GM21447 (cell line): ENCODE measurements around the gene NECTIN2.
"Not testable (repeated sequence)": the region's sequence is repeated elsewhere in the genome, so short reads cannot be mapped to it uniquely, and the experiment has no call there.

ENCODE experiments used
- ATAC-seq: cut with Tn5 transposase; IDR thresholded peaks from one replicate; pipeline ENCODE4 v1.9.1; 2021; ENCODE audit not compliant: unreplicated experiment

NECTIN2 gene

DNA sequence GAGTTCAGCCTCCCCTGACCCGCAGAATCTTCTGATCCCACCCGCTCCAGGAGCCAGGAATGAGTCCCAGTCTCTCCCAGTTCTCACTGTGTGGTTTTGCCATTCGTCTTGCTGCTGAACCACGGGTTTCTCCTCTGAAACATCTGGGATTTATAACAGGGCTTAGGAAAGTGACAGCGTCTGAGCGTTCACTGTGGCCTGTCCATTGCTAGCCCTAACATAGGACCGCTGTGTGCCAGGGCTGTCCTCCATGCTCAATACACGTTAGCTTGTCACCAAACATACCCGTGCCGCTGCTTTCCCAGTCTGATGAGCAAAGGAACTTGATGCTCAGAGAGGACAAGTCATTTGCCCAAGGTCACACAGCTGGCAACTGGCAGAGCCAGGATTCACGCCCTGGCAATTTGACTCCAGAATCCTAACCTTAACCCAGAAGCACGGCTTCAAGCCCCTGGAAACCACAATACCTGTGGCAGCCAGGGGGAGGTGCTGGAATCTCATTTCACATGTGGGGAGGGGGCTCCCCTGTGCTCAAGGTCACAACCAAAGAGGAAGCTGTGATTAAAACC is 58.4 kb downstream of the NECTIN2 start:
- ATAC-seq, result no peak

GRCh38 chr19:44905437-44906160 is 59.5 kb downstream of the NECTIN2 start, which contains the start of gene APOE:
APOE (plus strand) TSS chr19:44905796; CDS start chr19:44906625, 829 bp downstream.
- ATAC-seq, result no peak

DNA sequence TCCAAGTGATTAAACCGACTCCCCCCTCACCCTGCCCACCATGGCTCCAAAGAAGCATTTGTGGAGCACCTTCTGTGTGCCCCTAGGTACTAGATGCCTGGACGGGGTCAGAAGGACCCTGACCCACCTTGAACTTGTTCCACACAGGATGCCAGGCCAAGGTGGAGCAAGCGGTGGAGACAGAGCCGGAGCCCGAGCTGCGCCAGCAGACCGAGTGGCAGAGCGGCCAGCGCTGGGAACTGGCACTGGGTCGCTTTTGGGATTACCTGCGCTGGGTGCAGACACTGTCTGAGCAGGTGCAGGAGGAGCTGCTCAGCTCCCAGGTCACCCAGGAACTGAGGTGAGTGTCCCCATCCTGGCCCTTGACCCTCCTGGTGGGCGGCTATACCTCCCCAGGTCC is 61.5 kb downstream of the NECTIN2 start:
- no peak for ATAC-seq

DNA sequence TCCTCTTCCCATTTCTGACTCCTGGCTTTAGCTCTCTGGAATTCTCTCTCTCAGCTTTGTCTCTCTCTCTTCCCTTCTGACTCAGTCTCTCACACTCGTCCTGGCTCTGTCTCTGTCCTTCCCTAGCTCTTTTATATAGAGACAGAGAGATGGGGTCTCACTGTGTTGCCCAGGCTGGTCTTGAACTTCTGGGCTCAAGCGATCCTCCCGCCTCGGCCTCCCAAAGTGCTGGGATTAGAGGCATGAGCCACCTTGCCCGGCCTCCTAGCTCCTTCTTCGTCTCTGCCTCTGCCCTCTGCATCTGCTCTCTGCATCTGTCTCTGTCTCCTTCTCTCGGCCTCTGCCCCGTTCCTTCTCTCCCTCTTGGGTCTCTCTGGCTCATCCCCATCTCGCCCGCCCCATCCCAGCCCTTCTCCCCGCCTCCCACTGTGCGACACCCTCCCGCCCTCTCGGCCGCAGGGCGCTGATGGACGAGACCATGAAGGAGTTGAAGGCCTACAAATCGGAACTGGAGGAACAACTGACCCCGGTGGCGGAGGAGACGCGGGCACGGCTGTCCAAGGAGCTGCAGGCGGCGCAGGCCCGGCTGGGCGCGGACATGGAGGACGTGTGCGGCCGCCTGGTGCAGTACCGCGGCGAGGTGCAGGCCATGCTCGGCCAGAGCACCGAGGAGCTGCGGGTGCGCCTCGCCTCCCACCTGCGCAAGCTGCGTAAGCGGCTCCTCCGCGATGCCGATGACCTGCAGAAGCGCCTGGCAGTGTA is 62.2 kb downstream of the NECTIN2 start:
- ATAC-seq, result no peak

GRCh38 chr19:44908836-44909261 is 62.8 kb downstream of the NECTIN2 start:
- ATAC-seq, result no peak

GRCh38 chr19:44909775-44910174 is 63.7 kb downstream of the NECTIN2 start:
- no peak for ATAC-seq

DNA sequence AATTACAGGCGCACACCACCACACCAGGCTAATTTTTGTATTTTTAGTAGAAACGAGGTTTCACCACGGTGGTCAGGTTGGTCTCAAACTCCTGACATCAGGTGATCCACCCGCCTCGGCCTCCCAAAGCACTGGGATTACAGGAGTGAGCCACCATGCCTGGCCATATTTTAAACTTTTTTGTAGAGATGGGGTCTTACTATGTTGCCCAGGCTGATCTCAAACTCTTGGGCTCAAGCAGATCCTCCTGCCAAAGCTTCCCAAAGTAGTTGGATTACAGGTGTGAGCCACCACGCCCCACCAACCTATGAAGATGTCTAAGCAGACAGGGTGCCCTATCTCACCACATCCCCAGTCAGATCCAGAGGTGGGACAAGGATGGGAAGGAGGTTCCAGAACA is 65.8 kb downstream of the NECTIN2 start:
- not testable (repeated sequence) for ATAC-seq

DNA sequence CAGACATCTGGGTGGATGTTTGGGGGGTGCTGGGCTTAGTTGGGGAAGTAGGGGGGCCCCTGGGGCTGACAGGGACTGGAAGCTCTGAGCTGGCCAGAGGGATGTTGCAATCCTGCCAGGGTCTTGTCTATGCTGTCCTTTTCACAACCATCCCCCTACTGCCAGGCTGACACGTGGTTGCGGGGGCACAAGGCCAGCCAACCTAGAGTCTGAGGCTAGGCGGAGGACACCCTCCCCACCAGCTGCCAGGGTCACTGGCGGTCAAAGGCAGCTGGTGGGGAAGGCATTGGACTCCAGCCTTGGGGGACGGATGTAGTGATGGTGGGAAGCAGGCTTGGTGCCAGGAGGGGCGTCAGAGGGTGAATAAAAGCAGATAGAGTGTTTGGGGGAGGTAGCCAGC is 66.8 kb downstream of the NECTIN2 start:
- ATAC-seq, result no peak

DNA sequence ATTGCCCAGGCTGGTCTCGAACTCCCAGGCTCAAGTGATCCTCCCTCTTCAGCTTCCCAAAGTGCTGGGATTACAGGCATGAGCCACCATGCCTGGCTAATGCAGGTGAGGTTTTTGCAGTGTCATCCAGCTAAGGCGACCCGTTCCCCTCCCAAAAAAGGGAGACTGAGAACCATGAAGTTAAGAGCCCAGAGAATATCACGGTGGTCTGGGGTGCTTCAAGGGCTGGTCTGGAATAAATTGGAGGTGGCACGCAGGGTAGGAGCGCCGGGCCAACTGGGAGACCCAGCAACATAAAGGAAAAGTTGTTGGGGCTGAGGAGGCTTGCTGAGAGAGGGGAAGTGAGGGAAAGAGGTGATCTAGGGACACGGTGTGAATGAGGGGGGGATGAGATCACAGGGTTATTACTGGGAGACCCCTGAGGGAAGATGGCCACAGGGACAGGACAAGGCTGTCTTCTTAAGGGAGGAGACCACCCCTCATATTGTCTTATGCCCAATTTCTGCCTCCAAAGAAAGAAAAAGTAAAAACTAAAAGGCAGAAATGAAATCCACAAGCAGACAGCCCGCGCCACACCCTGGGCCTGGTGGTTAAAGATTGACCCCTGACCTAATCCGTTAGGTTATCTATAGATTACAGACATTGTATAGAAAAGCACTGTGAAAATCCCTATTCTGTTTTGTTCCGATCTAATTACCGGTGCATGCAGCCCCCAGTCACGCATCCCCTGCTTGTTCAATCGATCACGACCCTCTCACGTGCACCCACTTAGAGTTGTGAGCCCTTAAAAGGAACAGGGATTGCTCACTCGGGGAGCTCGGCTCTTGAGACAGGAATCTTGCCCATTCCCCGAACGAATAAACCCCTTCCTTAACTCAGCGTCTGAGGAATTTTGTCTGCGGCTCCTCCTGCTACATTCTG is 67.7 kb downstream of the NECTIN2 start:
- not testable (repeated sequence) for ATAC-seq

DNA sequence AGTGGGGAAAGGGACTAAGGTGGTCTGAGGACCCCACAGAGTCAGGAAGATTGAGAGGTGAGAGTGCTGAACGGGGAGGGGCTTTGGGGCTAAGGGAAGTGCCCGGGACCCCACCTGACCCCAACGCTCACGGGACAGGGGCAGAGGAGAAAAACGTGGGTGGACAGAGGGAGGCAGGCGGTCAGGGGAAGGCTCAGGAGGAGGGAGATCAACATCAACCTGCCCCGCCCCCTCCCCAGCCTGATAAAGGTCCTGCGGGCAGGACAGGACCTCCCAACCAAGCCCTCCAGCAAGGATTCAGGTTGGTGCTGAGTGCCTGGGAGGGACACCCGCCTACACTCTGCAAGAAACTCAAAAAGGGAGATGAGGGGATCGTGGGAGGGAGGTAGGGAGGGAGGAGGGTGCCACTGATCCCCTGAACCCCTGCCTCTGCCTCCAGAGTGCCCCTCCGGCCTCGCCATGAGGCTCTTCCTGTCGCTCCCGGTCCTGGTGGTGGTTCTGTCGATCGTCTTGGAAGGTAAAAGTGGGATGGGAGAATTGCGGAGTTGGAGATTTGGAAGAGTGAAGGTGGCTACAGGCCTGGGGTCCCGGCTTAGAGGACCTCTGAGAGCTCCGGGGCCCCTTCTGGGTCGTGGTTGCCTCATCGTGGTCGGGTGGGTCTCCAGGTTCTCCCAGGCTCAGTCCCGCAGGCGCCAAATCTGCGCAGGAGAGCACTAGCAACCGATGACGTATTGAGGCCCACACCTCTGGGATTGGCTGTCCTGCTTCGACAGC is 68.5 kb downstream of the NECTIN2 start, which contains the start of gene APOC1:
TSS of gene APOC1 (plus strand) at position 176 of the 774 bp plus-strand sequence. CDS start at position 460, 284 bp downstream.
- ATAC-seq, result peak; percentile 96

GRCh38 chr19:44924243-44924725 is 78.2 kb downstream of the NECTIN2 start:
- no peak for ATAC-seq

- ATAC-seq, result no peak
These were observed 79.2 kb downstream of the NECTIN2 start for GRCh38 chr19:44925114-44925891.

- ATAC-seq, result not testable (repeated sequence)
These were observed 80.4 kb downstream of the NECTIN2 start for GRCh38 chr19:44926245-44927077.

GRCh38 chr19:44927746-44928145 is 81.6 kb downstream of the NECTIN2 start:
- ATAC-seq, result no peak

GRCh38 chr19:44930088-44930487 is 84.0 kb downstream of the NECTIN2 start:
- ATAC-seq, result no peak

GRCh38 chr19:44931541-44931940 is 85.4 kb downstream of the NECTIN2 start:
- ATAC-seq, result no peak
